SJSA1 (cell line): ENCODE measurements around the gene MAML3. TPM values are rescaled to one million over a fixed set of nuclear protein-coding genes. Genes with fewer than 3 reads are reported as not detected.
A peak's percentile ranks its signal among the peaks of the same experiment; 100 is the strongest.

Experiments used
- DNase-seq, 2 experiments: peaks; one replicate each; pipeline ENCODE4 v3.0.0-alpha.2; 2015 to 2020; ENCODE audit warnings: low spot score in 2 of 2, low read depth in 1 of 2
- H3K27ac ChIP-seq: fragments of 250-450 bp; sonication (Bioruptor Pico); 2 replicates; pipeline ENCODE4 v1.5.1; 2020; ENCODE audit warnings: mild to moderate bottlenecking, moderate library complexity
- H3K27me3 ChIP-seq: fragments of 250-450 bp; sonication (Bioruptor Pico); replicated peaks from 2 replicates; pipeline ENCODE4 v1.5.1; 2020; ENCODE audit warnings: mild to moderate bottlenecking, moderate library complexity
- H3K36me3 ChIP-seq: fragments of 250-450 bp; sonication (Bioruptor Pico); 2 replicates; pipeline ENCODE4 v1.5.1; 2020; ENCODE audit warnings: mild to moderate bottlenecking
- H3K4me1 ChIP-seq: fragments of 250-450 bp; sonication (Bioruptor Pico); replicated peaks from 2 replicates; pipeline ENCODE4 v1.6.1; 2021; ENCODE audit warnings: mild to moderate bottlenecking
- H3K4me3 ChIP-seq: fragments of 250-450 bp; sonication (Bioruptor Pico); 2 replicates; pipeline ENCODE4 v1.5.1; 2020; ENCODE audit warnings: mild to moderate bottlenecking
- H3K9me3 ChIP-seq: fragments of 250-450 bp; sonication (Bioruptor Pico); replicated peaks from 2 replicates; pipeline ENCODE4 v1.5.1; 2020; ENCODE audit warnings: mild to moderate bottlenecking
- total RNA-seq: library from RNA; depleted of rRNA; stranded (reverse); fragments of >200 nt; shearing (Covaris generic); gene quantifications from 2 replicates; pipeline ENCODE4 v1.2.3, GENCODE V29; 2014

The MAML3 gene
- total RNA-seq, 1 experiment from 2014 or later: 1.8 TPM

DNA sequence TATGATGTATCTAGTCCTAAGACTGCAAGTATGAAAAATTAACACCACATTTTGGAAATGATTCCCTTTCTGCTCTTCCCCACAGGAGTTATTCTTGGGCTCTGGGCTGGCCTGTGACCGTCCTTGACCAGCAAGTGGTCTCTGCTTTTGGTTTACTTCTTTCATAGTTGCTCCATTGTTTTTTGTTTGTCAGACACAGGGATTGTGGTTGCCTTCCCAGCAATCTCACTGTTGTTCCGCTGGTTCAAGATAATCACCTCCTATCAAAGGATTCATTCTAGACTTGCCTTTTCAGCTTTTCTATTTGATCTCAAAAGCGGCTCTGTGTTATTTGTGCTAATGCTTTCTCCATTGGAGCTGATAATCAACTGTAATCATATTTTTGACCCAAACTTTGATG is 269.5 kb downstream of the MAML3 start:
- Histone ChIP-seq H3K4me3 (no peak overlapping the region), H3K36me3 (no peaks in the 10 kb centered on the region), H3K27ac (no peak overlapping the region), H3K9me3 (no peaks in the 10 kb centered on the region), H3K27me3 (no peaks in the 10 kb centered on the region), H3K4me1 (peaks cover 36% of the 10 kb centered on the region)
- no peak for DNase-seq

DNA sequence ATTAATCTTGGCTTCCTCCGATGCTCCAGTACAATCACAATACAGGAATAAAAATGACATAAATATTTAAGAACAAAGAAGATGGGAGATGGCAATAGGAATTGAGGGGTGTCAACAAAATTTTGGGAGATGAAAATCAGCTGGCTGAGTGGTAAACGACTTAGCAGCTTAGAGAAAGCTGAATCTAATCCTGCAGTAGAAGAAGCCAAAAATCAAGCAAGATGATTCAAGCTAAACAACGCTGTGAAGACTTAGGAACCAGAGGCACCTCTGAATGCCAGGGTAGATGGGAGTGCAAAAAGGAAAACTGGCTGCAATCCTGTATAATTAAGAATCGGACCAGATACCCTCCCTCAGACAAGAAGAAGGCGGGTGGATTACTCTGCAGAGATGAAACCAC is 273.1 kb downstream of the MAML3 start:
- Histone ChIP-seq H3K4me1 (peaks cover 24% of the 10 kb centered on the region), H3K36me3 (no peaks in the 10 kb centered on the region), H3K27me3 (no peaks in the 10 kb centered on the region), H3K27ac (no peak overlapping the region), H3K9me3 (no peaks in the 10 kb centered on the region), H3K4me3 (no peak overlapping the region)
- no peak for DNase-seq

DNA sequence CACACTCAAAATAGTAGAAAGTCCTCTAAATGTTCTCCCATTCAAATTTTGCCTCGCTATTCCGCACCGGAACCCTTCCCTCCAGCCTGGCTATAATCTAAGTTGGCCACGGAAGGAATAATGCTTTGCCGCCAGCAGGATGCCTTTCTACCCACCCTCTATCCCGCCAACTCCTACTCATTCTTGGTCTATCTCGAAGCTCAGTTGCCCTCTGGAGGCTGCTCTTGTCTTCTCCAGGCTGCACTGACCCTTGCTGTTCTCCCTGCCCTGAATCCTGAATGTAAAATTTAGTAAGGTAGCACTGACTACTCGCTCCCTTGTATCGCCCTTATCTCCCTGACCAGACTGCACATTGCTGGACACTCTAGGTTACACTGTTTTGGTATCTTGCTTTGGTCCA is 275.9 kb downstream of the MAML3 start:
- DNase-seq: no peak
- peaks cover 17% of the 10 kb centered on the region for H3K4me1 ChIP-seq
- H3K27ac ChIP-seq: no peak overlapping the region

DNA sequence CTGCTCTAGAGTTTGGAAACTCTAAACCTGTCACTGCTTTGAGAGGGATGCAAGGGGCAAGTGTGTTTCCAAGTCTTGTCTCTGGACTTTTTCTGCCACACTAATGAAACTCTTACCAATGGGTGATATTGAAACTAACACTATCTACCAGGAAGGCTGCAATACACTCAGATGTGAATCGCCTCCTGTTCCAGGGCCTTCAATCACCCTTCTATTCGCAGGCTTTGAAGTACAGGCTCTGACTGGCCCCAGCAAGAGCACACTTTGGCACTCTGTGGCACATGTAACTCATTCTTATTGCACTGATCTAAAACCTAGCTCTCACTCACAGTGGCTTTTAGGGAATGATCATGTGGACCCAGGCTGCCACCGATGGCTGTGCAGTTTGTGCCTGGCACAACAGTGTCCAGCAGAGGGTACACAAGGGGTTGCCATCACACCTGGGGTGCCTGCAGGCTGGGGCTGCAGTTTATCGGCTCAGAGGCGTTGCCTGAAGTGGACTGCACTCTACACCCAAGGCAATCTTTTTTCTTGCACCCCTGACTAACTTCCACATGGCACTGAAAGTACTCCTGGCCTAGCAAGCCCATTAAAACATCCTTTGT is 277.5 kb downstream of the MAML3 start:
- H3K4me1 ChIP-seq: peaks cover 30% of the 10 kb centered on the region
- H3K36me3 ChIP-seq: no peaks in the 10 kb centered on the region
- H3K27ac ChIP-seq: no peak overlapping the region
- no peak overlapping the region for H3K4me3 ChIP-seq
- DNase-seq: no peak
- no peaks in the 10 kb centered on the region for H3K9me3 ChIP-seq
- H3K27me3 ChIP-seq: no peaks in the 10 kb centered on the region

More for the DNA sequence above, 275.9 kb downstream of the MAML3 start:
- no peaks in the 10 kb centered on the region for H3K27me3 ChIP-seq
- H3K4me3 ChIP-seq: no peak overlapping the region
- H3K36me3 ChIP-seq: no peaks in the 10 kb centered on the region
- no peaks in the 10 kb centered on the region for H3K9me3 ChIP-seq

DNA sequence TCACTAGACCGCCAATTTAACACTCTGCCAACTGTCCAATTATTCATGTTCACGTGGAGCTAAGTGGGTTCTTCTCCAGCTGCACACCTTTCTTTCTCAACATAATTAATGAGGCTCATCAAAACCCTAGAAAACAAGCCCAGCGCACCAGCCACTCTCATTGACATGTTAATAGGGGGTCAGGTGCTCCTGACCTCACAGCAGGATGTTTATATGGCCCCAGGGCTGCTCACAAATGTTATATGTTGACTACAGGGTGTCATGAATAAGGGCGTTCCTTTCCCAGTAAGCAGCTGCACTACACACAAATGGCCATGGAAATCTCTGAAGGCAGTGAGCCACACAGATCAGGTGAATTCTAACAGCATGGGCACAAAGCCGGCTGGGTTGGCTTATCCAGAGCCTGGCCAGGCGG is 278.6 kb downstream of the MAML3 start:
- DNase-seq: no peak
- H3K4me1 ChIP-seq: peaks cover 26% of the 10 kb centered on the region
- no peaks in the 10 kb centered on the region for H3K36me3 ChIP-seq
- H3K9me3 ChIP-seq: no peaks in the 10 kb centered on the region
- no peak overlapping the region for H3K27ac ChIP-seq
- H3K4me3 ChIP-seq: no peak overlapping the region
- no peaks in the 10 kb centered on the region for H3K27me3 ChIP-seq

DNA sequence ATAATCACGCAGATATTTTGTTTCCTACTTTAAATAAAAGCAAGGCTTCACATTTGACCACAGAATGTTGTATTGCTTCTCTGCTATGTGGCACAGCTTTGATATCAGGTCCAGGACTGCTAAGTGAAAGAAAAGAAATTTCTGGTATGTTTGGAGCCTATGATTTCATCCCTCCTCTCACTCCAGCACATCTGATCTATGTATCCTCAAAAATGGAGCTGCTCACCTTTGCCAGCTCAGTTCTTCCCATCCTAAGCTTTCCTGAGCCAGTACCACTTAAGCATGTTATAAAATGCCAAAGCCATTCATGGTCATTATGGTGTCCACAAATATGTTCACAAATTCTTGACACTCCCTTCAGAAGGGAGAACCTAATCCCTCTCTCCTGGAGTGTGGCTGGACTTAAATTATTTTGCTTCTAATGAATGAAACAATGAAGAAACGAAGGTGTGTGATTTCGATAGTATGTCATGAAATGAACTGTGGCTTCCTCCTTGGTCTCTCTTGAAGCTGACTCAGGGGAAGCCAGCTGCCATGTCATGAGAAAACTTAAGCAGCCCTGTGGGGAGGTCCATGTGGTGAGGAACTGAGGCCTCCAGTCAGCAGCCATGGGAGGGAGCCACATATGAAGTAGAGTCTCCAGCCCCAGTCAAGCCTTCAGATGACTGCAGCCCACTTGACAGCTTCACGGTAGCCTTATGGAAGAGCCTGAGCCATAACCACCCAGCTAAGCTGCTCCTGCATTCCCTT is 280.7 kb downstream of the MAML3 start:
- H3K27ac ChIP-seq: peak overlapping the region; percentile 76
- no peaks in the 10 kb centered on the region for H3K36me3 ChIP-seq
- H3K27me3 ChIP-seq: no peaks in the 10 kb centered on the region
- DNase-seq: no peak
- no peaks in the 10 kb centered on the region for H3K9me3 ChIP-seq
- no peak overlapping the region for H3K4me3 ChIP-seq
- peaks cover 18% of the 10 kb centered on the region for H3K4me1 ChIP-seq

DNA sequence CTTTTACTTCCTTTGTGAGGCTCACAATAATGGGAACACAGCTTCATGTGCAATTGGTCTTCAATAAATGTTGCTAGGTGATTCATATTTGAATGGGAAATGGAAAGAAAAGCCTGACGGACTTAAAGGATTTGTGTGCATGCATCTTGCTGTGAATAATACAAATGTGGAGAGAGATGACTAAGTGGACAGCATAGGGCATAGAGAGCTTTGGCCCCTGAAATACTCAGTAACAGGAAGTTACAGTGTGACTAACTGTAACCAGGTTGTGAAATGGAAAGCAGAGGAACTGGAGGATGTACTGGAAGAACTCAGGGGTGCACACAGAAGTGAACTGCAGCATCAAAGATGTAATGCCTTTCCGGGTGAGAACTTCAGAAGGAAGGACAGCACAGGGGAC is 281.7 kb downstream of the MAML3 start:
- Histone ChIP-seq H3K27ac (peak overlapping the region; percentile 76), H3K4me3 (no peak overlapping the region)
- peak; percentile 56 to 71 for DNase-seq

DNA sequence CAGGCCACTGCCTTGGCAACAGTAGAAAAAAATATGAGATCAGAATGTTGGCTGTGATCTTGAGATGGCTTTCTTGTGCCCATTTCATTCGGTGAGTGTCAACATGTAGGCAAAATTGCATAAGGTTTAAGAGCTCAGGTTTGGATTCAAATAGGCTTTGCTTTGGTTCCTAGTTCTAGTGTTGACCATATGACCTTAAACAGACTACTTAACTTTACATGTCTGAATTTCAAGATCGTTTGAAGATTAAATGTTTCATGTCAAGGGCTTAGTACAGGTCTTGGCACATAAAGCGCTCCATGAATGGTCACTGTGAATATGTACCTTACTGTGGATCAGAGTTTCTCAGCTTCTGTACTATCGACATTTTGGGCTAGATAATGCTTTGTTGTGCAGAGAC is 284.2 kb downstream of the MAML3 start:
- H3K36me3 ChIP-seq: no peaks in the 10 kb centered on the region
- H3K4me3 ChIP-seq: no peak overlapping the region
- H3K27ac ChIP-seq: no peak overlapping the region
- H3K9me3 ChIP-seq: no peaks in the 10 kb centered on the region
- H3K27me3 ChIP-seq: no peaks in the 10 kb centered on the region
- H3K4me1 ChIP-seq: peaks cover 22% of the 10 kb centered on the region
- DNase-seq: no peak

More for the DNA sequence above, 281.7 kb downstream of the MAML3 start:
- Histone ChIP-seq H3K27me3 (no peaks in the 10 kb centered on the region), H3K36me3 (no peaks in the 10 kb centered on the region), H3K4me1 (peaks cover 18% of the 10 kb centered on the region), H3K9me3 (no peaks in the 10 kb centered on the region)

DNA sequence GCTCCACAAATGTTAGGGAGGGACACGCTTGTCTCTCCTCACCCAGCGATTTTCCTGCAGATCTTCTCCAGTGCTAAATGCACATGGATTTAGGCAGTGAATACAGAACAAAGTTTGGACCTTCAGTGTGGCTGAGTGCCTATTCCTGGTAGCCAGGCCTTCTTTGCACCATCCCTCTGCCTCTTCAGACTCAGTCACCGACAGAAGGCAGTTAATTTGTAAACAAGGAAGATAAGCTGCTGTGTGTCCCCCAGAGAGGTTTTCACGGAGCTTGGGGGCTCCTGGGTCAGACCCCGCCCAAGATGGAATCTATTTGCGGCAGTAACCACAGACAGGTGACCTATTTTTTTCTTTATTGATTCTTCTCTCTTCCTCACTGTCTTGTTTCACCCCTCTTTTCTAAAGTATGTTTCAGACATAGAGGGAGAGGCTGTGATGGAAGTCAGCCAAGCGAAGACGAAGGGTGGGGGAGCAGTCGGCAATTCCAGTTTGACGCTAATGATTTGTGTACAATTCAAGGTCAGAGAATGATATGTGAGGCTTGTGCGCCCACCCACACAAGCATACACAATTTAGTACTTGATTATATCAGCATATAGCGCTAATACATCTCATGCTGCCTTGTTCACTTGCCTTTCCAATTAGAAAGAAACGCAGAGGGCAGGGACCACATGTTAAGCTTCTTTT is 287.6 kb downstream of the MAML3 start:
- Histone ChIP-seq H3K4me1 (peaks cover 4% of the 10 kb centered on the region), H3K27me3 (no peaks in the 10 kb centered on the region), H3K4me3 (no peak overlapping the region), H3K27ac (no peak overlapping the region), H3K9me3 (peaks cover 5% of the 10 kb centered on the region; the same call in 1 of the 2 replicates), H3K36me3 (no peaks in the 10 kb centered on the region)
- no peak for DNase-seq

DNA sequence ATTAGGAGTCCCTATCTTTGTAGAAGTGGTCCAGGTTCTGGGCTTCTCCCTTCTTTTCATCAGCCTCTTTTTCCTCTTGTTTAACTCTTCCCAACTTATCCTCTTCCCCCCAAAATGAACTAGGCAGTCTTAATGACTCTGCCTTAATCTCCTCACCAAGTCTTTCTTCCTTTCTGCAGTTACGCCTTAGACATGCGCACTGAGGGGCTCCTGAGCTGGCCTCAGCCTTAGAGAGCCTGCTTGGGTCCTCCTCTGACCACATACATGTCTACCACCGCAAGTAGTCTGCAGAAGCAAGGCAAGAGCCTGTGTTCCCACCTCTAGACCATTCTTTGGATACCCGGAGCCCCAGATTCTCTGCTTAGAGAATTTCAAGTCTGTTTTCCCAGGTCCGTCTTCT is 288.4 kb downstream of the MAML3 start:
- DNase-seq: no peak
- Histone ChIP-seq H3K36me3 (no peaks in the 10 kb centered on the region), H3K9me3 (peaks cover 5% of the 10 kb centered on the region; the same call in 1 of the 2 replicates), H3K4me3 (no peak overlapping the region), H3K4me1 (peaks cover 4% of the 10 kb centered on the region), H3K27me3 (no peaks in the 10 kb centered on the region), H3K27ac (no peak overlapping the region)

DNA sequence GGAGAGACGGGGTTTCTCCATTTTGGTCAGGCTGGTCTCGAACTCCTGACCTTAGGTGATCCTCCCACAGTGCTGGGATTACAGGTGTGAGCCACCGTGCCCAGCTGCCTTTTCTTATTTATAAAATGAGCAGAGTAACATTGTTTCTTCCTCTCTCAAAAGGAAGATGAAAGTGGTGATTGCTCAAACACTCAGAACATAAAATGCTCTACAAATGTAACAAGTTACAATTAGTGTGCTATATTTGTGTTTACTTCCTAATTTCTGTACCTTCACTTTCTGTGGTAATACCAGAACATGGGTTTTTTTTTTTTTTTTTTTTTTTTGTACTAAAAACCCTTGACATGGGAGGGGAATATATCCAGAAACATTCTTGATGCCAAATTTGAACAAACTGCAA is 290.5 kb downstream of the MAML3 start:
- no peak for DNase-seq
- no peaks in the 10 kb centered on the region for H3K27me3 ChIP-seq
- H3K4me3 ChIP-seq: no peak overlapping the region
- peaks cover 5% of the 10 kb centered on the region; the same call in 1 of the 2 replicates for H3K9me3 ChIP-seq
- peaks cover 4% of the 10 kb centered on the region for H3K4me1 ChIP-seq
- H3K27ac ChIP-seq: no peak overlapping the region
- H3K36me3 ChIP-seq: no peaks in the 10 kb centered on the region

DNA sequence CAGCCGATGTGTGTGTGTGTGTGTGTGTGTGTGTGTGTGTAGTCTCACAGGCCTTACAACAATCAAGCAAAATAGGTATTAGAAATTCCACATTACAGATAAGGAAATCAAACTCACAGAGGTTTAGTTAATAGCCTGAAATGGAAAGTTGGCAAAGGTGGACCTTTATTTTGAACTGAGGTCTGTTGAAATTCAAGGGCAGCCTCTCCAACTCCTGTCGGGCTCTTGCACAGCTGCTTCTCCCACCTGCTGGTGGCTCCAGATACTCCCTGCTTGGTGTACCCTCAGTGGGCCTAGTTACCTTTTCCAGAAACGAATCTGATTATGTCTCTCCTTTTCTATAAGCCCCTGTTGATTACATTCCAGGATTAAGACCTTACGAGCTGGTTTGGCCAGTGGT is 292.5 kb downstream of the MAML3 start:
- H3K9me3 ChIP-seq: peaks cover 5% of the 10 kb centered on the region; the same call in 1 of the 2 replicates
- no peak overlapping the region for H3K27ac ChIP-seq
- no peak overlapping the region for H3K4me3 ChIP-seq
- peaks cover 15% of the 10 kb centered on the region for H3K4me1 ChIP-seq
- DNase-seq: no peak
- H3K27me3 ChIP-seq: no peaks in the 10 kb centered on the region
- H3K36me3 ChIP-seq: no peaks in the 10 kb centered on the region

DNA sequence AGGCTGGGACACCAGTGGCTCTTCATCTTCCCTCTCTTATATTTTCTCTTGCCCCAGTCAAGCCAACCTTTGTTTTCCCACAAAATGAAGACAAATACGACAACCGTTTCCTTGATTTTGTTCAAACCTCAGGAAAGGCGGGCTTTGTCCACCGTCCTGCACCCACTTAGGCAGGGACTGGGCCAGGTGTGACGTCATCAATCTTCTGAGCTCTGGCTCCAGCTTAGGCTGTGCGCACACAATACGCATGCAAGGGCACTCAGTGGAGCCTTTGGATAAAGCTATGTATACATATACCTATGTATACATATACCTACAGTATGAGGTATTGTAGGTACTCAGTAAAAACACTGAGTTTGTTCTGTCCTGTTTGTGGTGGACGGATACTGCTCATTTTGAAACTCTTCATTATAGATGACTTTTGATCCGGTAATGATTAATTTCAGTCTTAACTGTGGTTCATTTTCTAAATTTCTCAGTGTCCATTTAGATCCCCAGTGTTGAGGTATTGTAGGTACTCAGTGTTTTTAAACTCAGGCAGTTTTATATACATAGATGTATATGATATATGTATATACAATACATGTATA is 293.5 kb downstream of the MAML3 start:
- H3K9me3 ChIP-seq: peaks cover 5% of the 10 kb centered on the region; the same call in 1 of the 2 replicates
- H3K4me1 ChIP-seq: peaks cover 15% of the 10 kb centered on the region
- H3K27me3 ChIP-seq: no peaks in the 10 kb centered on the region
- no peak overlapping the region for H3K27ac ChIP-seq
- H3K4me3 ChIP-seq: no peak overlapping the region
- H3K36me3 ChIP-seq: no peaks in the 10 kb centered on the region
- no peak for DNase-seq

DNA sequence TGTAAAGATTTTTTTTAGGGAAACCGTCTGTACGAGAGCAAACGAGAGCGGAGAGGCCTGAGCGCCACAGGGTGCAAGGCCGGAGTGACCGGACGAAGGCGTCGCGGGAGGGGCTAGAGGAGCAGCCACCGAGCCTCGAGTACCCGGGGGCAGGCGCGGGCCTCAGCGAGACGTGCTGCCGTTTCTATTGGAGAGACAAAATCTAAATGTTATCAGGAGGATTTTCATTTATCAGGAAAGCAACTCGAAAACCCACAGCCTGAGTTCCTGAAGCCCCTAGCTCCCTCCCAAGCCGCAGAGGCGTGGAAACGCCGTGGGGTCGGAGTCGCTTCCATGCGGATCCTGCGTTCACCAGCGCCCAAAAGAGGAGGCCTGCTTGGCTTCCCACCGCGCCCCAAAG is 294.1 kb downstream of the MAML3 start:
- Histone ChIP-seq H3K4me3 (no peak overlapping the region), H3K27me3 (no peaks in the 10 kb centered on the region), H3K27ac (no peak overlapping the region), H3K36me3 (no peaks in the 10 kb centered on the region), H3K4me1 (peaks cover 11% of the 10 kb centered on the region), H3K9me3 (peaks cover 5% of the 10 kb centered on the region; the same call in 1 of the 2 replicates)
- DNase-seq: no peak
